Keratinocyte (primary cell): ENCODE data around the gene ADCY10. TPM values are rescaled to one million over a fixed set of nuclear protein-coding genes. Genes with fewer than 3 reads are reported as not detected.

ENCODE experiments used
- DNase-seq: peaks from one replicate; pipeline ENCODE4 v3.0.0-alpha.2; 2011; ENCODE audit warnings: low read depth, missing footprints, low spot score
- FAIRE-seq: peaks from 2 replicates; lab custom pipeline; 2011; peaks lifted over from hg19 to GRCh38; lab: Jason Lieb, UNC
- H2AFZ ChIP-seq: 2 replicates; pipeline ENCODE4 v1.6.0; 2012; ENCODE audit warnings: low read length, control low read depth, inconsistent platforms; ENCODE audit not compliant: control insufficient read depth
- H3K27ac ChIP-seq: 2 replicates; pipeline ENCODE4 v1.5.1; 2011; ENCODE audit warnings: low read length; ENCODE audit not compliant: control insufficient read depth, insufficient read depth
- H3K27me3 ChIP-seq: 3 replicates; pipeline ENCODE4 v1.6.0; 2011; ENCODE audit warnings: low read length; ENCODE audit not compliant: control insufficient read depth, insufficient read depth; ENCODE audit errors: extremely low read depth
- H3K36me3 ChIP-seq, 2 experiments: 2 replicates in 1 of 2; 3 replicates in 1 of 2; pipeline ENCODE4 v1.5.1; 2011; ENCODE audit warnings: low read length in 2 of 2, mild to moderate bottlenecking in 1 of 2; ENCODE audit not compliant: control insufficient read depth in 2 of 2, insufficient read depth in 2 of 2; ENCODE audit errors: extremely low read depth in 1 of 2
- H3K4me1 ChIP-seq: 3 replicates; pipeline ENCODE4 v1.5.1; 2011; ENCODE audit warnings: low read length; ENCODE audit not compliant: control insufficient read depth, insufficient read depth; ENCODE audit errors: extremely low read depth
- H3K4me2 ChIP-seq: 3 replicates; pipeline ENCODE4 v1.6.0; 2011; ENCODE audit warnings: low read depth, low read length; ENCODE audit not compliant: control insufficient read depth, insufficient read depth; ENCODE audit errors: extremely low read depth
- H3K4me3 ChIP-seq, 3 experiments: fragments of 200-600 bp in 1 of 3; sonication (generic) in 1 of 3; 2 replicates in 2 of 3; 3 replicates in 1 of 3; pipeline ENCODE4 v1.5.1; 2011 to 2016; ENCODE audit warnings: low read length in 3 of 3, mild to moderate bottlenecking in 3 of 3, control low read depth in 2 of 3, inconsistent platforms in 1 of 3, low read depth in 1 of 3, mixed read lengths in 1 of 3, mixed run types in 1 of 3, moderate library complexity in 1 of 3; ENCODE audit not compliant: control insufficient read depth in 2 of 3, insufficient read depth in 2 of 3; ENCODE audit errors: extremely low read depth in 1 of 3
- H3K79me2 ChIP-seq: 2 replicates; pipeline ENCODE4 v1.6.0; 2012; ENCODE audit warnings: low read length; ENCODE audit not compliant: control insufficient read depth, insufficient read depth
- H3K9ac ChIP-seq: 3 replicates; pipeline ENCODE4 v1.6.0; 2011; ENCODE audit warnings: low read length; ENCODE audit not compliant: control insufficient read depth, insufficient read depth; ENCODE audit errors: extremely low read depth
- H3K9me1 ChIP-seq: 3 replicates; pipeline ENCODE4 v1.6.0; 2011; ENCODE audit warnings: low read length; ENCODE audit not compliant: control insufficient read depth, insufficient read depth; ENCODE audit errors: extremely low read depth
- H3K9me3 ChIP-seq: 2 replicates; pipeline ENCODE4 v1.5.1; 2012; ENCODE audit warnings: low read depth, low read length; ENCODE audit not compliant: control insufficient read depth
- H4K20me1 ChIP-seq: 3 replicates; pipeline ENCODE4 v1.6.0; 2011; ENCODE audit warnings: low read length; ENCODE audit not compliant: control insufficient read depth, insufficient read depth; ENCODE audit errors: extremely low read depth
- EZH2 ChIP-seq: IDR thresholded peaks from one replicate; pipeline ENCODE4 v1.6.1; 2012; ENCODE audit warnings: inconsistent platforms, mild to moderate bottlenecking, low read length, moderate library complexity
- dilution Hi-C: fragments of 300-500 bp; cut with MboI; formaldehyde crosslinking; loops from one replicate; pipeline ENCODE4 v1.7.0; 2020; ENCODE audit warnings: low sequenced_read_pairs; ENCODE audit not compliant: extremely low pct_ligation_motif_present
- polyA plus RNA-seq, 5 experiments: library from polyadenylated mRNA; depleted of rRNA in 3 of 5; stranded (reverse) in 3 of 5; stranded (forward) in 1 of 5; unstranded in 1 of 5; fragments of >200 nt; gene quantifications; 1 replicate in 1 of 5; 2 replicates in 3 of 5; 3 replicates in 1 of 5; pipeline versions ENCODE4 v1.2.1 to v1.2.3, GENCODE V29; 2011 to 2012; ENCODE audit warnings: missing spikeins in 2 of 5, low read depth in 1 of 5, low replicate concordance in 1 of 5
- TF ChIP-seq, protein P1 (sequence below), 3 experiments: IDR thresholded peaks in 1 of 3; conservative IDR thresholded peaks in 1 of 3; optimal IDR thresholded peaks in 1 of 3; 2 replicates in 2 of 3; 3 replicates in 1 of 3; pipeline versions ENCODE3 to v1.5.1; 2011; ENCODE audit warnings: low read length in 3 of 3, mild to moderate bottlenecking in 3 of 3, moderate library complexity in 2 of 3, control low read depth in 1 of 3, inconsistent platforms in 1 of 3; ENCODE audit not compliant: insufficient read depth in 2 of 3; ENCODE audit errors: extremely low read depth in 1 of 3

The ADCY10 gene
- polyA plus RNA-seq, 1 donor (not counting 4 experiments of a cell fraction or from before 2014, with no cell fraction given), result 0.04 TPM

DNA sequence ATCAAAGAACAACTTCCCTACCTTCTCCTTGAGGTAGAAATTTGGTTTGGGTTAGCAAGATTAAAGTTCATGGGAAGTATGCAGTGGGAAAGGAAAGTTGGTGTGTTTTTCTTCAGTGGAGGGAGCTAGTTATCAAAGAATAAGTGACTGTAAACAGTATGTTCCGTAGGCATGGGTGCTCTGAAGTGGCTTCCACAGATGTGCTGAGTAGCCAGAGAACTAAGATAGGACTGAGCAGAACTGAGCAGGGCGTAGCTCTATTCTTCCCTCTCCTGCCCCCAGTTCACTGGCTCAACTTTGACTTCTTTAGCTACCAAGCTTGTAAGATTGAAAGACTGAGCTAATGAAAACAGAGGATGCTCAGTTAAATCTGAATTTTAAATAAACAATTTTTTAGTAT is 3.4 kb downstream of the ADCY10 start:
- Histone ChIP-seq H3K27ac (no peak overlapping the region), H2AFZ (no peak overlapping the region), H3K9ac (no peak overlapping the region), H3K79me2 (no peaks in the 10 kb centered on the region), H3K36me3 (no peaks in the 10 kb centered on the region), H3K4me2 (peak overlapping the region; percentile 66), H4K20me1 (no peaks in the 10 kb centered on the region), H3K9me3 (peaks cover 2% of the 10 kb centered on the region), H3K4me3 (no peak overlapping the region), H3K27me3 (no peaks in the 10 kb centered on the region), H3K9me1 (no peaks in the 10 kb centered on the region), H3K4me1 (peaks cover 11% of the 10 kb centered on the region)
- dilution Hi-C loops, result no loop called here
- DNase-seq (no peak), FAIRE-seq (no peak)
- TF ChIP-seq, protein P1, sequence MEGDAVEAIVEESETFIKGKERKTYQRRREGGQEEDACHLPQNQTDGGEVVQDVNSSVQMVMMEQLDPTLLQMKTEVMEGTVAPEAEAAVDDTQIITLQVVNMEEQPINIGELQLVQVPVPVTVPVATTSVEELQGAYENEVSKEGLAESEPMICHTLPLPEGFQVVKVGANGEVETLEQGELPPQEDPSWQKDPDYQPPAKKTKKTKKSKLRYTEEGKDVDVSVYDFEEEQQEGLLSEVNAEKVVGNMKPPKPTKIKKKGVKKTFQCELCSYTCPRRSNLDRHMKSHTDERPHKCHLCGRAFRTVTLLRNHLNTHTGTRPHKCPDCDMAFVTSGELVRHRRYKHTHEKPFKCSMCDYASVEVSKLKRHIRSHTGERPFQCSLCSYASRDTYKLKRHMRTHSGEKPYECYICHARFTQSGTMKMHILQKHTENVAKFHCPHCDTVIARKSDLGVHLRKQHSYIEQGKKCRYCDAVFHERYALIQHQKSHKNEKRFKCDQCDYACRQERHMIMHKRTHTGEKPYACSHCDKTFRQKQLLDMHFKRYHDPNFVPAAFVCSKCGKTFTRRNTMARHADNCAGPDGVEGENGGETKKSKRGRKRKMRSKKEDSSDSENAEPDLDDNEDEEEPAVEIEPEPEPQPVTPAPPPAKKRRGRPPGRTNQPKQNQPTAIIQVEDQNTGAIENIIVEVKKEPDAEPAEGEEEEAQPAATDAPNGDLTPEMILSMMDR (optimal IDR thresholded peaks at IDR 0.05 in 1 of 3, IDR thresholded peaks at IDR 0.05 in 1 of 3, conservative IDR thresholded peaks at IDR 0.05 in 1 of 3; ENCODE audit: extremely low read depth in 1 of 3, insufficient read depth in 2 of 3, low read length in 3 of 3), result no peak
- TF ChIP-seq EZH2, result no peak

DNA sequence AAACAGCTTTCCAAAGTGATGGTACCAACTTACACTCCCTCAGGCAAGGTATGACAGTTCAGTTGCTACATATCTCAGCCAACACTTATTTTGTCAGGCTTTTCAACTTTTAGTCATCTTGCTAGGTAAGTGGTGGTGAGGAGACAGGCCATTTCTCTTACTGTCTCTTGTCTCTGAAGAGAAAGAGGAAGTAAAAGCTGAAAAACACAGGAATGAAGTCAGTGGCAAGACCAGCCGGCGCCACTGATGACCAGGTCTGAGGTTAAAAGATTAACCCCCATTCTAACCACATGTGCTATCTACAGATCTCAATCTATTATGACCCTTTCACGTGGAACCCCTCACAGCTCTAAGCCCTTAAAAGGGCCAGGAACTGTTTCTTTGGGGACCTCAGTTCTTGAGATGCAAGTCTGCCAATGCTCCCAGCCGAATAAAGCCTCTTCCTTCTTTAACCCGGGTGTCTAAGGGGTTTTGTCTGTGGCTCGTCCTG is 4.2 kb downstream of the ADCY10 start:
- no peaks in the 10 kb centered on the region for H3K79me2 ChIP-seq
- no peak overlapping the region for H2AFZ ChIP-seq
- H3K4me1 ChIP-seq, result peaks cover 11% of the 10 kb centered on the region
- H3K27ac ChIP-seq, result no peak overlapping the region
- H3K36me3 ChIP-seq, result no peaks in the 10 kb centered on the region
- TF ChIP-seq, protein P1 (optimal IDR thresholded peaks at IDR 0.05 in 1 of 3, IDR thresholded peaks at IDR 0.05 in 1 of 3, conservative IDR thresholded peaks at IDR 0.05 in 1 of 3; ENCODE audit: extremely low read depth in 1 of 3, insufficient read depth in 2 of 3, low read length in 3 of 3), result no peak
- TF ChIP-seq EZH2, result no peak
- H3K9me3 ChIP-seq, result peaks cover 2% of the 10 kb centered on the region
- FAIRE-seq (no peak), DNase-seq (no peak)
- no peaks in the 10 kb centered on the region for H3K27me3 ChIP-seq
- H3K9me1 ChIP-seq, result no peaks in the 10 kb centered on the region
- no peak overlapping the region for H3K9ac ChIP-seq
- dilution Hi-C loops, result no loop called here
- no peak overlapping the region for H3K4me3 ChIP-seq
- no peaks in the 10 kb centered on the region for H4K20me1 ChIP-seq
- no peak overlapping the region for H3K4me2 ChIP-seq
